GM21360 (cell line): ENCODE measurements around the gene CFAP97D1.

Experiments used
- ATAC-seq: cut with Tn5 transposase; IDR thresholded peaks from one replicate; pipeline ENCODE4 v1.9.1; 2021; ENCODE audit warnings: mild to moderate bottlenecking, moderate library complexity; ENCODE audit not compliant: unreplicated experiment

The CFAP97D1 gene

GRCh38 chr17:43780135-43780534, at the start of gene CFAP97D1:
Gene CFAP97D1, plus strand, starts transcription at chr17:43780435. Its CDS starts 28 bp downstream, at chr17:43780463.
- no peak for ATAC-seq

- ATAC-seq = no peak
These were observed 47.3 kb upstream of the CFAP97D1 start for GRCh38 chr17:43732958-43733357.

DNA sequence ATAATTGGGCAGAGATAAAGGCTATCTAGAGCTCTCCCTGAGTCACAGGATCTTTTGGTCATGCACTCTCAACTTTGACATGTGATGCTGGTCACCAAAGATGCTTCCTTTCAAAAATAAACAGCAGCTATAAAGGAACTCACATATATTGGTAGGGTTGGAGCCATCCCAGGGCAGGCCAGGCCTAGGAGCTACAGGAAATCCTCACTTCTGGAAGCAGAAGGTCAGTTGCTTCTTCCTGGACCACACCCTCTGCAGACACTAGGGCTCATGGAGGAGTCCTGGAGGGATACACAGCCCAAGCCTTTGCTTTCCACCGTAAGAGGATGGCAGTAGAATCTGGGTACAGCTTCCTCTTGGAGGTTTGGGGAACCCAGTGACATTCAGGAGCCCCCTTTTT, 46.3 kb upstream of the CFAP97D1 start:
- ATAC-seq = no peak

GRCh38 chr17:43734376-43734775, 45.9 kb upstream of the CFAP97D1 start:
- no peak for ATAC-seq

DNA sequence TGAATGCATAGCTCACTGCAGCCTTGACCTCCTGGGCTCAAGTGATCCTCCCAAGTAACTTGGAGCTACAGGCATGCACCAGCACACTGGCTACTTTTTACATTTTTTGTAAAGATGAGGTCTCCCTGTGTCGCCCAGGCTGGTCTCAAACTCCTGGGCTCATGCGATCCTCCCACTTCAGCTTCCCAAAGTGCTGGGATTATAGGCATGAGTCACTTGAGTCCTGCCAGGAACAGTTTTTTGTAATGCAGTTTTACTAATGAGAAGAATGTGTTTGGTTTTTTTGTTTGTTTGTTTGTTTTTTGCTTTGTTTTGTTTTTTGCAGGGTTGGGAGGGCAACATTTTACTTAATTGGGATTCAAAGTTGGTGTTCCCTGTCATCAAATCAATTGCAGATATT, 43.8 kb upstream of the CFAP97D1 start:
- ATAC-seq = no peak

DNA sequence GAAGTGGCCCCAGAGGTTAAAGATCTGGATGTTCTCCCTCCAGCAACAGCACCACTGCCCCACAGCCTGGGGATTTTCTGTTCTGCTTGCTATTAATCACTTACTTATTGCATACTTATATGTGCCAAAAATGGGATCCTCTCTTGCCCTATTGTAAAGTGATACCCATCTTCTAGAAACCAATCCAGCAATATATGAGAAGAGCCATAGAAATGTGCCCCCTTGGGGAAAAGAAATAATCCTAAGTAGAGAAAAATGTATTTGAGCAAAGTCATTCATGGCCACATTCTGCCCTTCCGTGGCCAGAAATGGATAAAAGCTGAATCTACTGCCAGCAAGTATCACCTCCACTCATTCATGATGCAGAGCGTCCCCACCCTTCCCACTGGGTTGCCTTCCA, 42.5 kb upstream of the CFAP97D1 start:
- no peak for ATAC-seq

DNA sequence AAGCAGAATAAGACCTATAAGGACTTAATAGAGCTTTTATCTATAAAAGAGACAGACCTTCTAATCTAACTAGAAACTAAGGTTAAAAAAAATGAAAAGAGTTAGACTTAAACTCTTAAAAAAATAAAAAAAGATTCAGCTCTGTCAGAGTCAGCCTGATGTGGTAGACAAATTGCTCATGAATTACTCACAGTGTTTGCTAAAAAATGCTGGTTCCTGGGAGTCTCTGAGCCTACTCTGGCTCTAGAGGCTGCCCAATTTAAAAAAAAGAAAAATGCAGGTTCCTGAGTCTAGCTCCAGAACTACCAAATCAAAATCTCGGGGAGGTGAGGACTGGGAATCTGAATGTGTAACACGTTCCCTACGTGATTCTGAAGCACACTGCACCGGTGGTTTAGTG, 39.7 kb upstream of the CFAP97D1 start:
- no peak for ATAC-seq

GRCh38 chr17:43741636-43742035, 38.6 kb upstream of the CFAP97D1 start:
- ATAC-seq = no peak

DNA sequence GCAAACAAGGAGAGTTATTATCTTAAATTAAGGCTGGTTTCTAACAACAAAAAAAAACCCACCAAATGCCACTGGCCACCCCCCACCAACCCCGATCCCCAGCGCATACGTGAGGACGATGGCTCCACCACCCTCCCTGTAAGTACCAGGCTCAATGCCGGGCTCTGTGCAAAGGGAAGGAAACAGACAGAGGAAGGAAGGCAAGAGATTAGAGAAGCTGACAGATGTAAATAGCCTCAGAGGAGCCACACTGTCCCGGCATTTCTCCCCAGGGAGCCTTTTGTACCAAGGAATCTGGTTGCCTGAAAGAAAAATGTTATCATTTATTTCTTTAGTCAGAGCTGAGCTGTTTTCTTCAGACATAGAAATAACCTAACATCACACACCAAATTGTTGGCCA, 34.7 kb upstream of the CFAP97D1 start:
- no peak for ATAC-seq

- ATAC-seq = no peak
These were observed 30.1 kb upstream of the CFAP97D1 start for GRCh38 chr17:43750153-43750552.

GRCh38 chr17:43753493-43754129, 26.6 kb upstream of the CFAP97D1 start:
- ATAC-seq = no peak

- no peak for ATAC-seq
These were observed 25.3 kb upstream of the CFAP97D1 start for GRCh38 chr17:43754947-43755346.

DNA sequence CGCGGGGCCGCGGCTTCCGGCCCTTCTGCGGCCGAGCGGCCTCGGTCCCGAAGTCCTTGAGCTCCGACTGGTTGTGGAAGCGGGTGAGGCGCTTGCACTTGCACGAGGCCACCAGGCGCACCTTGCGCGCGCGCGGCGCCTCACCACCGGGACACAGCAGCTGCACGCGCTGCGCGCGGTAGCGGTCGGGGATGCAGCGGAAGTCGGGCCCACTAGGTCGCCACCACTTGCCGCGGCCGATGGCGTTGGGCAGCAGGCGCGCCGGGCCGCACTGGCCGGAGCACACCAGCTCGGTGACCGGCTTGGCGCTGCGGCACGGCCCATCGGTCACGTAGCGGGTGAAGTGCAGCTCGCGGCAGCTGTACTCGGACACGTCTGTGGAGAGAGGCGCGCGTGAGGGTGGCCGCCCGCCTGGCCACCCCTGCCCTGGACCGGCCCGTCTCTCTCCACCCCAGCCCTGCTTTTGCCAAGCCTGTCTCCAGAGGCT, 24.8 kb upstream of the CFAP97D1 start:
- ATAC-seq = no peak

GRCh38 chr17:43756201-43756600, 24.0 kb upstream of the CFAP97D1 start:
- ATAC-seq = no peak

DNA sequence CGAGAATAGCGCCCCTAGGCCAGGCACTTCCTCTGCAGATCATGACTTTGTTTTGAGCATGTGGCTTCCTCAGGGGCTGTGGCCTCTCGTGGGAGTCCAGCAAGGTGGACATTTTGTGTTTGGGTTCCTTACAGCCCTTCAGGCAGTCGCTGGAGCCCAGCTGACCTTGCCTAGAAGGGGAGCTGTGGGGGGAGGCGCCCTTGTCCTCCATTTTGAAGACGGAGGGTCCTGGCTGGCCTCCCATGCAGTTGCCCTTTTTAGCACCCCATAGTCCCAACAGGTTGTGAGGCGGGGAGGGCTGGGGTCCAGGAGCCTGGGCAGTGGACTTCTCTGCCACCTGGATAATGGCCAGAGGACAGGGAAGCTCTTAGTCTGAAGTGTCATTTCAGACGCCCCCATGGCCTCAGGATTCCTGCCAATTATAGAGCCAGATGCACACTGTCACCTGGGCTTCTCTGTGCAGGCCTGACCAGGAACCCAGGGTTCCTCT, 23.0 kb upstream of the CFAP97D1 start:
- ATAC-seq = no peak

DNA sequence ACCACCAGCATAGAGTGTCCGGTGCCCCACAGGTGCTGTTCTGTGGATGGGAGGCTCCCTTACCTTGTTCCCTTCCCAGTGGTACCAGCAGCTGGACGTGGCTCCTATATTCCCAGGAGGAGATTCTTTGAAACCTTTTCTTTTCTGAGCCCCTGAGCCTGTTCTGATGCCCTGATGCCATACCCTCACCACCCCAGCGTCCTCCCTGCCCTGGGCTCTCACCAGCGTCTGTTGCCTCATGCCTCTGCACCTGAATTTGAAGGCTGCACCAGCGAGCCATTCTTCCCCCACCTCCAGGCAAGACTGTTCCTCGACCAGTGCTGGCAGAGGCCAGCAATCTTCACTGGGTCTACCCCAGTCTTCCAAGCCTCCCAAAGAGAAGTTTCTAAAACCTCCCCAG, 22.1 kb upstream of the CFAP97D1 start:
- ATAC-seq = no peak

- no peak for ATAC-seq
These were observed 21.6 kb upstream of the CFAP97D1 start, which contains the start of gene SOST for GRCh38 chr17:43758497-43759174. Gene SOST, minus strand, starts transcription at chr17:43758791. Its CDS starts 50 bp downstream, at chr17:43758741.

DNA sequence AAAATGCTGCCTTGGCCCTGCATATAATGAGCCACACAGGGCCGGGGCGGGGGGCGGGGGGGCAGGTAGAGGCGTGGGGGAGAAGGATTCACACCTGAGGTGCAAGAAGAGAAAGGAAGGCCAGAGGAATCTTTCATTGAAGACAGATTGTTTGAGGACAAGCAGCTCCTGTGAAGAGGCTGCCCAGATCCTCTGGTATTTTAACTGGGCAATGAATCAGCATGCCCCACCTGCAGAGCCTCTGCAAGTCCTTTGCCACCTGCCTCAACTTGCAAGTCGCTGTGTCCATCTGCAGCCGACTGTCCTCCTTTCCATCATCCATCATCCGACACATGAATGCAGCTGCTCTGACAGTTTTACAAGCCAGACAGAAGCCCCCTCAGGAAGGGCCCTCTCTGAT, 20.4 kb upstream of the CFAP97D1 start:
- ATAC-seq = no peak

GRCh38 chr17:43760254-43760852, 19.9 kb upstream of the CFAP97D1 start:
- ATAC-seq = no peak

DNA sequence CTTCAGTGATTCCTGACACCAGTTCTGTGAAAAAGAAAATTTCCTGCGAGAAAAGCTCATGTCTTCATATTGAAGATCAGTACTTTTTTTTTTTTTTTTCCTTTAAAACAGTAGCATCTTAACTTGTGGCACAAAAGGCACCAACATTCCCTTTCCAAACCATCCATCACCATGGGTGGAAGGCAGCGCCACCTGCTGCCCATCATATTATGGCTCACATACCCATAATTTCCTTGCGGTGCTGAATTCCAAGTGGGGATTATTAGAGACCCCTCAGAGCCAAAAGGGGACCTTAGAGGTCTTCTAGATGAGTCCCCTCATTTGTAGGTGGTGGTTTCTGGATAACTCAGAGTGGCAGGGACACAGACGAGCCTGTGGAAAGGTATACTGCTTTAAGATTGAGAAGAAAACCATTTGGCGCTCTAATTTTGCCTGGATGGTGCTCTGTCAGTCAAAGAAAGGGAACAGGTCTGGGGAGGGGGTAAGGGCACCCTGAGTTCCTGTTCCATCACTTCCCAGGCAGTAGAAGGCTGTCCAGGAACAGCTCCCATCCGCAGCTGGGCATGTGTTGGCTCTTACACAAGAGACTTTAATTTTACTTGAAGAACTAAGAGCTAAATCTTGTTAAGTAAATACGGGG, 13.7 kb upstream of the CFAP97D1 start:
- no peak for ATAC-seq

DNA sequence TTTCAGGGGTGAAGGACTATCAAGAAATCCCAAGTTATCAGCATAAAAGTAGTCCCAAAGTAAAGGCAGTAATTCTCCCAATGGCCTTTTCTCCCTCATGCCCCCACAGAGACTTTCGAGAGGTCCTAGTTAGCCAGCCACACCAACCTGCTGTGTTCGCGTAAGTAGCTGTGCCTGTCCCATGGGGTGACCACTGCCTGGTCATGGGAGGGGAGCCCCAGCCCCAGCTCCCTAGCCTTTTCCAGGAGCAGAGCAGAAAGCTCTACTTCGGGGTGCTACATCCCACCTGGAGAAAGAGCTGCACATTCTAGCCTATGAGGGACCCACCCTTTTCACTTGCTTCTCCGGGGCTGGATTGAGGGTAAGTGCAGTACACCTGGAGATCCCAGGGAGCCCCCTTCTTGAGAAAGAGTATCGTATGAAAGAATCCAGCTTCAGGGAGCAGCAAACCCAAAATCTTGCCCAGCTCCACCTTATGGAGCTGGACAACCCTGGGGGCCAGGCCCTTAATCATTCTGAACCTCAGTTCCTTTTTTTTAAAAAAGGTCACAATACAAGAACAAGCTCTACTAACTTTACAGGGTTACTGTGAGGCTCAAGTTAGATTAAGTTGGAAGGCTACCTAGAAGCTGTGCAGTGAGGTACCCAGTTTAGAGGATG, 13.1 kb upstream of the CFAP97D1 start:
- no peak for ATAC-seq
